HG03108 (cell line): ENCODE data around the gene PLCB1.

Source experiments
- ATAC-seq: cut with Tn5 transposase; IDR thresholded peaks from one replicate; pipeline ENCODE4 v1.9.1; 2021; ENCODE audit warnings: moderate library complexity; ENCODE audit not compliant: unreplicated experiment

PLCB1 gene

DNA sequence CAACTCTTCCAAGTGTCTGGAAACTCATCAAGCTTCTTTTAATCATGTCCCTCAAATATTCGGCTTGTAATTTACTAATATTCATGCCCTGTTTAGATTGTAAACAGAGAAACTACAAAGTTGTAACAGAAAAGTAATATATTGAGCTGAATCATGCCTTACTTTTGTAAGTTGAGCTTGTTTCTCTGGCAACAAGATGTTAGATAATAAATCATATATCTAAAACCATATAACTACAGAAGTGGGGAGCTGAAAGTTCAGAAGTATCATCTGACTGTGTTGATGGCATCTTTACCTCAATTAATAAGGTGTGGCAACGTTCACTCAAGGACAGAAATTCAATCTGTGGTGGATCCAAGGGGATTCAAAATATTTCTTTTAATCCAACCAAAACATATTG lies 263.9 kb downstream of the PLCB1 start:
- no peak for ATAC-seq

DNA sequence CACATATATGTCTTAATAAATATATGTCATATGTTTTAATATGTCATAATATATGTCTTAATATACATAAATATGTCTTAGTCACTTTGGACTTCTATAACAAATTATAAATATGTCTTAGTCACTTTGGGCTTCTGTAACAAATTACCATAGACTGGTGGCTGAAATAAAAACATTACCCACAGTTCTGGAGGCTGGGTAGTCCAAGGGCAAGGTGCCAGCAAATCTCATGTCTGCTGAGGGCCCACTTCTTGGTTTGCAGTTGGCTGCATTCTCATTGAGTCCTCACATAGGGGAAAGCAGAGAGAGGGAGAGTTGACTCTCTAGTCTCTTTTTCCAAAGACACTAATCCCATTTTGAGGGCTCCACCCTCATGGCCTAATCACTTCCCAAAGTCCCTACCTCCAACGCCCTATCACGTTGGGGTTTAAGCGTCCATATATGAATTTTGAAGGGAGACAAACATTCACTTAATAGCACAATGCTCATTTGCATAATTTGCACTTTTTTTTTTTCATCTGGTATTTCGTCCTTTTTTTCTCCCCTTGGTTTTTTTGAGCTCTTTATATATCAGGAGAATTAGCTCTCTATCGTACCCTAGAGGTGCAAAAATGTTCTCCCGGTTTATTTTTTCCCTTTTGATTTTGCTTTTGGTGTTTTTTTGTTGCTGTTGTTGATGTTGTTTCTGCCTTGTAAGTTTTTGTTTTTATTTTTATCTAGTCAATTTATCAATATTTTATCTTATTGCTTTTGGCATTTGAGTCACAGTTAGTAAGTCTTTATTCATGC lies 266.4 kb downstream of the PLCB1 start:
- ATAC-seq, result no peak

DNA sequence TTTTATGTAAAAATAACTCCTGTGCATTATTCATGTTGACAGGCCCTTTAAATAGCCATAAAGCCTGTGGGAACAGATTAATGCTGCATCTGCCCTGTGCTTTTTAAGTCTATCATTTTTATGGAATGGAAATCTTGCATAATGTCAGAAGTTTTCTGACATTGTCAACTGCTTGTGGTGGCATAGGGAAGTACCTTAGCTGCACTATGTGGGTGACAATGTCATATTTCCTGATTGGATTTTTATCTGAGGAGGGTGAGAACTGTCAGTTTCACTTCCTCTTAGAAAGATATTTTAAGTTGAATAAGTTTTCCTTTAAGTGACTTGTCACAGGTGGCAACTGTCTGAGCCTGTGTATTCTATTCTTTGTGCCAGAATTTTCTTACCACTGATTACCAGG lies 267.9 kb downstream of the PLCB1 start:
- ATAC-seq, result peak; percentile 98

DNA sequence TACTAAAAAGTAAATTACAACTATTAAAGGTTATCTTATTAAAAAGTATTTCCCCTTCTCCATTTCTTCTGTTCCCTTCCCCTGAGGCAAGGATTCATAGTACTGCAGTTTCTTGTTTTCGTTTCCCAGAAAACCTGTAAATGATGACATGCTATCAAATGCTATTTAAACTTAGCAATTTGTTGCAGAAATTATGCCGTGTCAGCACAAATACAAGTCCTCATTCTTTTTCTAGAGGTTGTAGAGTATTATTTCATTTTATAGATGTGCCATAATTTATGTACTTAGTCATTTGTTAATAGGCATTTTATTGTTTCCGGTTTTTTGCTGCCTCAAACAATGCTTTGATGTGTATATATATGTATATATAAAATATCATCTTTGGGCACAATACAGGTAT lies 268.4 kb downstream of the PLCB1 start:
- no peak for ATAC-seq

DNA sequence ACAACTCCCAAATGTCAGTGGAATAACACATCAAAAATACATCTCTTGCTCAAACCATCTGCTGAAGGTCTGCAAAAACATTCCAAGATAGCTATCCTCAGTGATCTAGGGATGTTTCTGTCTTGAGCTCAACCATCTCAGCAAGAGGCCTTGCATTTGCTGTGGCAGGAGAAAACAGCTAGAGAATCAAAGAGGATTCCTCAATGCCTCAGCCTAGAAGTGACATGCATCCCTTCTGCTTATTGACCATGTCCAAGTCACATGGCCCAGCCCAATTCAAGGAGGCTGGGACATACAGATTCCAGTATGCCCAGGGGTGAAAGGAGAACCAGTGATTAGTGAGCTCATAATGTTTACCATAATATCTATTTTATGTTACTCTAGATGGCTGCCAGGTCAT lies 269.5 kb downstream of the PLCB1 start:
- no peak for ATAC-seq

DNA sequence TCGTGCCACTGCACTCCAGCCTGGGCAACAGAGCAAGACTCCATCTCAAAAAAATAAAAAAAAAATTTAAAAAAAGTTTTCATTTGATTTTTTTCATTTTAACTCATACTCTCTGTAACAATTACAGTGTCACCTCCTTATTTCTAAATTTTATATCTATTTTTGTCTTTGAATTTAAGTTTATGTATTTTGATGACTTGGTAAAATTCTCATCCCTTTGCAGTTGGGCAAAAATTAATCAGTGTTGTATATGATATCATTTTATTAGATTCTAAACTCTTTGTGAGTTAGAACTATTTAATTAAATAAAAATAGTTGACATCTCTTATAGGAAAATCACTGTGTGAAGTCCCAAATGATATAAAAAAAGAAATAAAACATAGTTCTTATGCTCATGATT lies 270.7 kb downstream of the PLCB1 start:
- ATAC-seq, result no peak

DNA sequence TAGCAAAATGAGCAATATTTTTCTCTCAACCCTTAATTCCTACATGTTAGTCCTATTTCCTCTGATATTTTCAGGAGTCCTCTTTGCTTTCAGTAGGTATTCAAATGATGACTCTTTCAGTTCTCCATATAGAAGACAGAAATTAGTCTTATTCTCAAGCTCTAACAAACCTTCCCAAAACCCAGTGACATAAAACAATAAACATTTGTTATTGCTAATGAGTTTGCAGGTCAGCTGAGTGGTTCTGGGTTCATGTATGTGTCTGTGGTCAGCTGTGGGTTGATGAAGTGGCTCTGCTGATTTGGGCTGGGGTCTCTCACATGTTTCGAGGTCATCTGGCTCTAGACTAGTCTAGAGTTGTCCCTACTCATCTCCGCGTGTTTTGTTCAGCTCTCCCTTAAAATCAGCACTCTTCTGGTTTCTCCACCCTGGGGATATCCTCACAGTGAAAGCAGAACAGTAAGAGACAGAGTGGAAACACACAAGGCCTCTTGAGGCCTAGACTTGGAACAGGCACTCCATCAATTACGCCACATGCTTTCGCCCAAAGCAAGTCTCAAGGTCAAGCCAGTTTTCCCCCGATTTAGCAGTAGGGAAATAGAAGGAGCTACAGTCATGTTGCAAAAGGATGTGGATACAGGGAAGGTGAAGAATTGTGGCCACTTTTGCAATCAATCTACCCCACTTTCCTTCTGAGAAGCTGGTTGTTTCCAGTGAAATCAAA lies 273.0 kb downstream of the PLCB1 start:
- ATAC-seq, result no peak

DNA sequence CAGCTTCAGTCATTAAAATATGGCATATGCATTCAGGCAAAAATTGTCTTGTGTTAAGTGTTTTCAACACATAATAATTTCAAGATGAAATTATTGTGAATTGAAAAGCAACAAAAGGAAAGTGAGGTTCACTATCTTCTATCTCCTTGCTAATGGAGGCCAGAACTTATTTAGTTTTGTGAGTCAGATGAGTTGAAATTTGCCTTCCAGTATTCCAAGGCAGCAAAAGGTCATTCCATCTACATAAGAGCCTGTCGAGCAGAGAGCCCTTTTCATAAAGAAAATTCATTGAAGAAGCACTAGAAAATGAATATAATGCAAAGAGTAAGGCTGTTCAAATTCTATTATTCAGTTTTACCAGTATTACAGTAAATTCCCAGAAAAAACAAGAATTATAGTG lies 274.3 kb downstream of the PLCB1 start:
- no peak for ATAC-seq

DNA sequence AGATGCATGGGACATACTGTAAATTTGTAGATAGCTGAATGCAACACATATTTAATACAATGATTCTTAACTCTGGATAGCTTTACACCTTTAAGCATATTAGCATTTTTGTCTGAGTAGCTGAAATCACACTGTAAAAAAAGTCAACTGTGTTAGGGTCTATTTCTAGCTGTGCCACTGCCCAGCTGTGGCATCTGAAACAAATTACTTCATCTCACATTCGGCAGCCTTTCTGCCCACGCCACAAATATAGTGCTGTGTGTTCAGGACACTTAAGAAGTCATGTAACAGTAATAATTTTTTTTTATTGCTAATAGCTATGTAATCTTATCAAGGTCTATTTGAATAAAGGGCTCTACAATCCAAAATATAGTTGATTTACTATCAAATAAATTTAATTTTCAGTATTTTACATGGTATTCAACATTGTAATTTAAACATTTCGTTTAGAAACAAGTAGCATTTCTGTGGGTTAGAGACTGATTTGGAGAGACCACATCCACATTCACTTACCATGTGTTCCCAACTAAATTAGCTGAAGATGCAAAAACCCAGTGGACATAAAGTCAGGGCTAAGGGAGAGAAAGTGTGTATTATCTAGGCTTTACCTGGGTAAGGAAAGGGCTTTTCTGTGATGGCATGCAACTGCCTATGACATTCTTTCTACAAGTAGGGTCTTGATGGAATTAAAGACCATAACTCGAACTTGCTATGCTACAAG lies 276.7 kb downstream of the PLCB1 start:
- no peak for ATAC-seq

DNA sequence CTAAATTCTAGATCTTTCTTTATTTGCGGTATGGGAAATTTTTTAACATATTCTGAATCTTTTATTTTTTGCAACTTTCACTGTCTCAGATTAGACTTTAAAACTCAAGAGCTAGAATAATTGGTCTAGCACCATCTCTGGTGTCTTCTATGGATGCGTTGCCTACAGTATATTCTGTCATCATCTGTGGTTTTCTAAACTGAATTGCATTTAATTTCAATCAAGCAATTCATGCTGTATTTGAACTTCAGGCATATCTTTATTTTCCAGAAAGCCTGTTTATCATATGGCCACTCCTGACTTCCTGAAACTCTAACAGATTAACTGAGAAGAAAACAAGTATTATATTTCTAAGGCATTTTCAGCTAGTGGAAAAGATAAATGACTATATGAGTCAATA lies 281.6 kb downstream of the PLCB1 start:
- ATAC-seq, result no peak

DNA sequence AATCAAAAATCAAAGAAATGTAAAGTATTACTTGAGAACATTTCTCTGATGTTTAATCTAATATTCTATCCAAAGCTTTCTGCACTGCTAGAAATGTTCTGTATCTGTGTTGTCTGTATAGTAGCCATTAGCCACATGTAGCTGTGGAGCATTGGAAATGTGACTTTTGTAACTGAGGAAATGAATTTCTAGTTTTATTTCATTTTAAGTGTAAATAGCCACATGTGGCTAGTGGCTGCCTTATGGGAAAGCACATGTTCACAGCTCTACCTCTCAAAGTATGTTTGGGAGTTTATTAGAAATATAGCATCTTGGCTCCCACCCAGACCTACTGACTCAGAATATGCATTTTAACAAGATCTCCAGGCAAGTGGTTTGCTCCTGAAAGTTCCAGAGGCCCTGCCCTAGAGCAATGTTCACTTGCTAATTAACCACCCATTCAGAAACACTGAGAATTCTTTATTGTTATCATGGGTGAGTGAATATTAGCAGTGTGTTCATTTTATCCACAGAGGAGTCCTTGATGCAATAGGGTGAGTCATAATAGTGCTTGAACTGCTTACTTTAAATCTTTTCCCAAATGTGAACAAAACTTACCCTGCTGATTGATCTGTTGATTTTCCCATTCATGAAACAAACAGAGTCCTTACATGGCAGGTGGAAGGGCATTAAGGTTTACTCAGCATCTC lies 282.7 kb downstream of the PLCB1 start:
- no peak for ATAC-seq

DNA sequence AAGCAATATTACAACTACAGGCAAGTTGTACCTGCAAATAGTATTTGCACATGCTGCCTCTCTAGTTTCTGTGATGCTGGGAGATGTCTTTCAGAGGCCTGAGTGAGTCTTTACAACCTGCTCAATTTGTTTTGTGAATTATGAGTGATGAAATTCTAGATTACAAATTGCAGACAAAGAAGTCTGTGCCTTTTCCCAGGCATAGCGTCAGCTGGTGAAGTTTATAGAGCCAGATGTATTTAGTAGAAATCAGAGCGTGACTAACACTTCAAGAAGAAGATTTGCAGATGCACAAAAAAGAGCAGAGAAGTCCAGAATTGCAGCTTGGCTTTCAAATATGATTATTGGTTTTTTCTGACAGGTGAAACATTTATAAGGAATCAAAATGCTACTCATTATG lies 289.9 kb downstream of the PLCB1 start:
- no peak for ATAC-seq

DNA sequence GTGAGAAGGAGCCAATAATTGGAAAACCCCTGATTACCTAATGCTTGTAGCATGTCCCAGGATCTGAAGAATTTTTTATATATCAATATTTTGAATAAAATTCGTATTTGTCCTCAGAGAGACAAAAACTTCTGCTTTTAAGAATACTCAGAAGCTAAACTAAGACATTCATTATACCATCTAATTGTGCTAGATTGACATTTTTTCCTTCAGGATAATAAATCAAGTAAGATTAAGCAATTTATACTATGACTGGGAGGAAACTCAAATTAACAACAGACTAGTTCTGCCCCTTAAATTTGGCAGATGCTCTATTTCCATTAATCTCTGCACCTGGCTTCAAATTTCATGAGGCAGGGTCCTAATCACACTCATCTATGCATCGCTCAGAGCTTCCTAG lies 291.4 kb downstream of the PLCB1 start:
- no peak for ATAC-seq

DNA sequence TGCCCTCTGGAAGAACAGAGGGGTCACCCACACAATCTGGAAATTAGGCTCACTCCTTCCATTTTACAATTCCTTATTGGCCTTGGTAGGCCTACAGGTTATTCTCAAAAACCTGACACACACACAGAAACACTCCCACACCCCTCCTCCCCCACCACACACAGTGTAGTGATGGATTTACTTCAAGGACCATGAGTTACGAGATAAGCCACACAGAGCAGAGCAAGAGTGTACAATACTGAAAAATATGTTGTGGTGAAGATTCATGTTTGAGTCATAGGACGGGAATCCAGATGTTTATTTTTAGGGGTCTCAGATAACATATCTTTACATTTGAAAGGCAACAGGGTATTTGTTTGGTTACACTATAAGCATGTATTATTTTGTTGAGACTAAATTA lies 291.9 kb downstream of the PLCB1 start:
- ATAC-seq, result no peak

DNA sequence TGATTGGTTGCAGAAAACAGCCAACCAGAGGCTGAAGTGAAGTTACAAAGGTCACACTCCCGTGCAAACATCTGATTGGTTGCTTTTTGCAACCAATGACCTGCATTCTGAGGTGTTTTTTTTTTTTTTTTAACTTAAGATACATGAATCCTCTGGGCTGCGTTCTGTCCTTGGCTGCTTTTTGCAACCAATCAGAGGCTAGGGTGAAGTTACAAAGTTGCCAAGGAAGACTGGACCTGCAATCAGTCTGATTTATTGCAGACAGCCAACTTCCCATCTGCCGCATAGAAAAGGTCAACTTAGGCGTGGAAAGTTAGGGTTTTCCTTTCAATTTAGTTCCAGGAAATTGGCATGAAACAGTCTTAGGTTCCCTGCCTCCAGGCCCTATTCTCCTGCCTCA lies 292.9 kb downstream of the PLCB1 start:
- ATAC-seq, result no peak

DNA sequence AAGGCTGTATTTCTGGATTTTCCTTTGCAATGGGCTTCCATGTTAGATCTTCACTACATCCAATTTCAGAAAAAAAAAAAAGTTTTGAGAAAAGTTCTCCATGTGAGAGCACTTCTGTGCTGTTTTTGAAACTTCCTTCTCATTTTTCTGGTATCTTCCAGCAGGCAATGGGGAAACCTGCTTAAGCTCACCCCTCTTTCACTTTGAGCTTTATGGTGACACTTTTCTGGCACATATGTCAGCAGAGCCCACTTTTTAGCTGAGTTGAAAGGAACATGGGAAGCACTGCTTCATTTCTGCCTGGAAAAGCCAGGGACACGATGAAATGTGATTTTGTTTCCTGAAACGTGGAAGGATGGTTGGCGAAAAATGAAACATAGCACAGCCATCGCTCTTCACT lies 293.7 kb downstream of the PLCB1 start:
- no peak for ATAC-seq

DNA sequence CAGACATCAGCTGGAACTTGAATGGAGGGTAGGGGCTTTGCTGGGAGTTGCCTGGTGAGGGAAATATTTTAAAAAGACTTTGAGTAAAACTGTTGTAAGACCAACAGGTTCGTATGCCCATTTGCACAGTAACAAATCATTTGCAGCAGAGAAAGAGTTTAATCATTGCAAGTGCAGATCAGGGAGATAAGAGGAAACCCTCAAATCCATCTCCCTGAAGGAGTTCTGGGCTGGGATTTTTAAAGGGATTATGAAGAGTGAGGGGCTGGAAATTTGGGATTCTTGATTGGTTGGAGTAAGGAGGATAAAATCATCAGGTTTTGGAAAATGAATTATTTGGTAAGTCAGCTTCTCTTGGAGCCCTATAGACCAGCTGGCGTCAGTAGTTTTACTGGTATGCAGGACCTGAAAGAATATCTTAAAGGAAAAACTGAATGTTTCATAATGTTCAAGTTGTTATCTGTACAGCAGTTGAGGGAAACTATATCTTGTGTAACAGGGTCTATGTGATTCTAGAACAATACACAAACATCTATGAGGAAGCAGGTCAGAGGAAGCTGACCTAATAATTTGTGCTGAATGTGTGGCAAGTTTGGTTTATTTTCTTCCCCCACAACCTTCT lies 295.5 kb downstream of the PLCB1 start:
- no peak for ATAC-seq

DNA sequence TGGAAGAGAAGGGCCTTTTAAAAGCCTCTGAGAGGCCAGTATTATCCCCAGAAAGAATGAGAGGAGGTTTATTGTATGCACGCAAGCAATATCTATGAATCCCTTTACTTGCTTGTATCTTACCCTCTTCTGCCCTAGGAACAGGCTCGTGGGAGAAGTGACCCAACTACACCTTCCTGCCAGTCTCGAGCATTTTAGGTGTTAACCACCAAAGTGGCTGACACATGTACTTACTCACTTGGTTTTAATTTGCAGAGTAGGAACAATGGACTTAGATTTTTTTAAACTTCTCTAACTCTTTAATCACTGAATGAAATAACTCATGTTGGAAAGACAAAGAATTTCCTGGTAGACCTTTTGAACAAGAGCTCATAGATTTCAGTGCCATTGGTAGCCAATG lies 296.9 kb downstream of the PLCB1 start:
- ATAC-seq, result no peak

DNA sequence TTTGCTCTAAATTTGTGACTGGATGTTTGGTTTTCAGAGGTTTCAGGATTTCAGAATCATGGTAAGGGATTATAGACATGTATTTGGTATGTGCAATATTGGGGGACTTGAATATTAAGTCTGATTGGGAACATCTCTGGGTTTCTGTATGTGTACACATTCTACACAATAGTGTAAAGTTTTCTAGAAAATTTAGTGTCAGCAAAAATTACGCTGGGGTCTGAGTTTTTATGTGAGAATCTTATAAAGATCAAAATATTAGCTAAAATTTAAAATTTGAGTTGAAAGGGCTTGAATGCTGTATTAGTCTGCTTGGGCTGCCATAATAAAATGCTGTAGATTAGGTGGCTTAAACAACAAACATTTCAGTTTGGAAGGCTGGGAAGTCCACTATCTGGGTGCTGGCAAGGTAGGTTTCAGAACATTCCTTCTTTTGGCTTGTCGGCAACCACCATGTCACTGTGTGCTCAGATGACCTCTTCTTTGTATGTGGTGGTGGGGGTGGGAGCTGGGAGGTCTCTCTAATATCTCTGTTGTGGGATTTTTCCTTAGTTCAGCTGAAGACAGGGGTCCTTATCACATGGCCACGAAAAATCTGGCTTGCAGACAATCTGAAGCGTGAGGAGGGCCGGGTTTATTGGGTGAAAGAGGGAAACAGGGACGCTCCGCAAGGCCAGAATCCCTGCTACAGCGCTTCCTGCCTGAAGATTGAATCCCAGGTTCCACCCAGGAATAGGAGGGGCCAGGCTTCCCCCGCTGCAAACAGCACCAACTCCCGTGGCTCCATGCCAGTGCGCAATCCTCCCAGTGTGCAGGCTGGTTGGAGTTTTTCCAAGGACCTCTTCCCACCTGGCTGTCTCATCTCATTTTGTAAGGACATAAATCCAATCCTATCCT lies 299.7 kb downstream of the PLCB1 start:
- no peak for ATAC-seq
